Rectal smooth muscle tissue (tissue), 1 donor: ENCODE measurements around the gene MPIG6B.
A peak's percentile ranks its signal among the peaks of the same experiment; 100 is the strongest.

Experiments used
- H3K27ac ChIP-seq: one replicate; pipeline ENCODE4 v1.7.0; 2013; ENCODE audit warnings: low read depth, low read length, inconsistent platforms
- H3K27me3 ChIP-seq: one replicate; pipeline ENCODE4 v1.7.0; 2013; ENCODE audit warnings: low read length; ENCODE audit not compliant: control insufficient read depth, insufficient read depth
- H3K36me3 ChIP-seq: one replicate; pipeline ENCODE4 v1.7.0; 2013; ENCODE audit warnings: low read length; ENCODE audit not compliant: control insufficient read depth, insufficient read depth
- H3K4me1 ChIP-seq: one replicate; pipeline ENCODE4 v1.7.0; 2013; ENCODE audit warnings: low read length; ENCODE audit not compliant: control insufficient read depth, insufficient read depth
- H3K4me3 ChIP-seq: one replicate; pipeline ENCODE4 v1.7.0; 2013; ENCODE audit warnings: low read length
- H3K9ac ChIP-seq: one replicate; pipeline ENCODE4 v1.7.0; 2013; ENCODE audit warnings: low read length

Gene MPIG6B

DNA sequence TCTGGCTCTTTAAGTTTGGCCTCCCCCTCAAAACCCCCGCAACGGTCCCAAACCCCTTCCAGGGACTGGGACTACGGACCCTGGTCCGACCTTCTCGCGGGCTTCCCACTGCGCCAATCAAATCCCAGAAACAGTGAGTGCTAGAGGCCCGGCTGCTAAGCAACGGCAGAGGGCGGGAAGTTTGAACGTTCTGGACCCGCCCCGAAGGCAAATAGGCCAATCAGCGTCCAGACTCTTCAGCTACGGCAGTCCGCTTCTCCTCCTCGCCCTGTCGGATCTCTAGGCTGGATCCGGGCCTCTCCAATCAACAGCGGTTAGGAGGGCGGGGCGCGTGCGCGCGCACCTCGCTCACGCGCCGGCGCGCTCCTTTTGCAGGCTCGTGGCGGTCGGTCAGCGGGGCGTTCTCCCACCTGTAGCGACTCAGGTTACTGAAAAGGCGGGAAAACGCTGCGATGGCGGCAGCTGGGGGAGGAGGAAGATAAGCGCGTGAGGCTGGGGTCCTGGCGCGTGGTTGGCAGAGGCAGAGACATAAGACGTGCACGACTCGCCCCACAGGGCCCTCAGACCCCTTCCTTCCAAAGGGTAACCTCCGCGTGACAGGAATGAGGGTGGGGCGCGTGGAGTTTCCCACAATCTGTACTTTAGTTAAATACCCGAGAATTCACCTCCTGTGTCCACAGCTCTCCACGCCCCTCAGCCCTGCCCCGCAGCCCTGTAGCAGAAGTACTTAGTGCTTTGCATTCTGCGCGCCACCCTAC lies 16.6 kb downstream of the MPIG6B start, which contains the start of gene MSH5:
Gene MSH5, plus strand, starts transcription at position 367 of the 758 bp plus-strand sequence. CDS start 462 bp downstream, outside the sequence.
- H3K27ac ChIP-seq: peak within 1 kb of the TSS; percentile 30
- peaks cover 8% of the 10 kb centered on the region for H3K4me1 ChIP-seq
- peak within 1 kb of the TSS; percentile 82 for H3K9ac ChIP-seq
- peak within 1 kb of the TSS; percentile 90 for H3K4me3 ChIP-seq
- H3K27me3 ChIP-seq: no peaks in the 10 kb centered on the region
- H3K36me3 ChIP-seq: no peaks in the 10 kb centered on the region

DNA sequence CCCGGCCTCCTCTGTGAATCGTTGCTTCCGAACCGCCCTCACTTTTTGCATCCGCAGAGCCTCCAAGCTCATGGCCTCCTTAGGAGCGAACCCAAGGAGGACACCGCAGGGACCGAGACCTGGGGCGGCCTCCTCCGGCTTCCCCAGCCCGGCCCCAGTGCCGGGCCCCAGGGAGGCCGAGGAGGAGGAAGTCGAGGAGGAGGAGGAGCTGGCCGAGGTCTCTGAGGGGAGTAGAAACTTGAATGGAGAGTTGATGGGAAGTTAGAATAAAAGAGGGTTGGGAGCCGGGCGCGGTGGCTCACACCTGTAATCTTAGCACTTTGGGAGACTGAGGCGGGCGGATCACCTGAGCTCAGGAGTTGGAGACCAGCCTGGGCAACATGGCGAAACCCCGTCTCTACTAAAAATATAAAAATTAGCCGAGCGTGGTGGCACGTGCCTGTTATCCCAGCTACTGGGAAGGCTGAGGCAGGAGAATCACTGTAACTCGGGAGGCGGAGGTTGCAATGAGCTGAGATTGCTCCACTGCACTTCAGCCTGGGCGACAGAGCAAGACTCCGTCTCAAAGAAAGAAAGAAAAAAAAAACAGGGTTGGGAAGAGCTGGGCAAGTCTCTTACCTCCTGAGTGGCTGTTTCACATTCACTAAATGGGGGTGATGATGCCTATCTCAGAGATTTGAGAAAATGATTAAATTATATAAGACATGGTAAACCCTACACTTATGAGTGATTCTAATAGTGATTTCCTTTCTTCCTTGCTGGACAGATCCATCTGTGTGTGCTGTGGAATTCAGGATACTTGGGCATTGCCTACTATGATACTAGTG lies 17.4 kb downstream of the MPIG6B start:
- H3K4me3 ChIP-seq: peak overlapping the region; percentile 90
- peak overlapping the region; percentile 82 for H3K9ac ChIP-seq
- H3K27ac ChIP-seq: peak overlapping the region; percentile 30
- no peaks in the 10 kb centered on the region for H3K36me3 ChIP-seq
- H3K27me3 ChIP-seq: no peaks in the 10 kb centered on the region
- H3K4me1 ChIP-seq: peaks cover 8% of the 10 kb centered on the region

DNA sequence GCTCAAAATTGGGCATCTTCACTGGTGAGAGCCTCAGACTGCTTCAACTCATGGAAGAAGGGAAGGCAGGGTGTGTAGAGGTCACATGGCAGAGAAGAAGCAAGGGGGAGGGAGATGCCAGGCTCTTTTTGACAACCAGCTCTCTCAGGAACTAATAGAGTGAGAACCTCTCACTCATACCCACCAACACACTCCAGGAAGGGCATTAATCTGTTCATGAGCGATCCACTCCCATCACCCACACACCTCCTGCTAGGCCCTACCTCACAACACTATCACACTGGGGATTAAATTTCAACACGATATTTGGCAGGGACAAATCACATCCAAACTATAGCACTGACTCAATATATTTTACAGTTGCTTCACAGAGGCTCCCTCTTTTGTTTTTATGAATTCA lies 18.6 kb downstream of the MPIG6B start:
- peaks cover 4% of the 10 kb centered on the region for H3K4me1 ChIP-seq
- H3K27me3 ChIP-seq: no peaks in the 10 kb centered on the region
- no peaks in the 10 kb centered on the region for H3K36me3 ChIP-seq
- H3K4me3 ChIP-seq: no peak overlapping the region
- no peak overlapping the region for H3K9ac ChIP-seq
- H3K27ac ChIP-seq: no peak overlapping the region

DNA sequence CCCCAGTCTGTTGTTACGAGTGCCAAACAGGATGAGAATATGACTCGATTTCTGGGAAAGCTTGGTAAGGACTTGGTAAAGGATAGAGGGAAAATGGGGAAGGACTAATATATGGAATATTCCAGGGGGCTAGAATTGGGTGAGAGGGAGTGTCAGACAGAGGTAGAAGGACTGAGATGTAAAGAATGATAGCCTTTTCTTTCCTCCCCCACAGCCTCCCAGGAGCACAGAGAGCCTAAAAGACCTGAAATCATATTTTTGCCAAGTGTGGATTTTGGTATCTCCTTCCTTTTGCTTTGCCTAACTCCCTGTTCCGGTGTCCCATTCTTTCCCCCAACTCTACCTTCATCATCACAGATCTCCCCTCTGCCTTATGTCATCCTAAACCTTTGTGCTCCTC lies 19.7 kb downstream of the MPIG6B start:
- Histone ChIP-seq H3K27me3 (no peaks in the 10 kb centered on the region), H3K36me3 (no peaks in the 10 kb centered on the region), H3K4me3 (no peak overlapping the region), H3K4me1 (peaks cover 3% of the 10 kb centered on the region), H3K27ac (no peak overlapping the region), H3K9ac (no peak overlapping the region)

DNA sequence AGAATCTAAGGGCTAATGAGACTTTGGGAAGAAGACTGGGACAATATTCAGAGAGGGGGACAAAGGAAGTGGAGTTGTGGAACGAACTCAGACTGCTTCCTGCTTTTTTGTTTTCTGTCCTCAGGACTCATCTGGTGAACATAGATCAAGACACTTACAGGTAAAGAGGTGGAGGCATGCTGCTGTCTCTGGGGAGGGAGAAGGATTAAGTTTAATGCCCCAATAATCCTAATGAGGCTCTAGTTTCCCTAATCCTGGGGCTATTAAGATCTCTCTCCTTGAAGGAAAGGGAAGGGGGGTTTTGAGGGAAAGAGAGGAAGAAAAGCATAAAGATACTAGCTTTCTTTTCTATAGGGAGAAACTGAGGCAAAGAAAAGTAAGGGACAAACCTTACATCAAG lies 21.2 kb downstream of the MPIG6B start:
- H3K4me1 ChIP-seq: no peaks in the 10 kb centered on the region
- no peak overlapping the region for H3K9ac ChIP-seq
- H3K36me3 ChIP-seq: no peaks in the 10 kb centered on the region
- no peaks in the 10 kb centered on the region for H3K27me3 ChIP-seq
- no peak overlapping the region for H3K4me3 ChIP-seq
- no peak overlapping the region for H3K27ac ChIP-seq

DNA sequence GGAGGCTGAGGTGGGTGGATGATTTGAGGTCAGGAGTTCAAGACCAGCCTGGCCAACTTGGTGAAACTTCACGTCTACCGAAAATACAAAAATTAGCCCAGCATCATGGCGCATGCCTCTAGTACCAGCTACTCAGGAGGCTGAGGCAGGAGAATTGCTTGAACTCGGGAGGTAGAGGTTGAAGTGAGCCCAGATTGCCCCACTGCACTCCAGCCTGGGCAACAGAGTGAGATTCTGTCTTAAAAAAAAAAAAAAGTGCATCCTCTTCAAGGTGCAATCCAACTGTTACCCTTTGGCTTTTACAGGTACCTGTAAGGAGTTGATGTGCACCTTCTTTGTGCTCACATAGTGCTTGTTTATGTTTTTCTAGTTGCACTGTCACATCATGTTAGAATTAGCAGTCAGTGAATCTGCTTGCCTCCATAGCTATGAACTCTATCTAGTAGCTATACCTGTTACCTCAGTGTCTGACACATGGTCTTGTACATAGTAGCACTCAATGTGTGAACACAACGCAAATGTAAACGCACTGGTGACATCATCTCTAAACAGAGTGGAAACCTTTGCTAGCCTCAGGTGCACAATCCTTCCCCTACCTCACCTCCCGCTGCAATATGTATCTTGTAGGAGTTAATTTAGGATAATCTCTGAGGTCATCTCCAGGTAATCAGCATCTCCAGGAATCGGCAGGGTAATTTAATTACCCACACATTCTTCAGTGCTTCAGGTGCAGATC lies 26.3 kb downstream of the MPIG6B start:
- H3K27ac ChIP-seq: no peak overlapping the region
- no peaks in the 10 kb centered on the region for H3K36me3 ChIP-seq
- no peaks in the 10 kb centered on the region for H3K4me1 ChIP-seq

DNA sequence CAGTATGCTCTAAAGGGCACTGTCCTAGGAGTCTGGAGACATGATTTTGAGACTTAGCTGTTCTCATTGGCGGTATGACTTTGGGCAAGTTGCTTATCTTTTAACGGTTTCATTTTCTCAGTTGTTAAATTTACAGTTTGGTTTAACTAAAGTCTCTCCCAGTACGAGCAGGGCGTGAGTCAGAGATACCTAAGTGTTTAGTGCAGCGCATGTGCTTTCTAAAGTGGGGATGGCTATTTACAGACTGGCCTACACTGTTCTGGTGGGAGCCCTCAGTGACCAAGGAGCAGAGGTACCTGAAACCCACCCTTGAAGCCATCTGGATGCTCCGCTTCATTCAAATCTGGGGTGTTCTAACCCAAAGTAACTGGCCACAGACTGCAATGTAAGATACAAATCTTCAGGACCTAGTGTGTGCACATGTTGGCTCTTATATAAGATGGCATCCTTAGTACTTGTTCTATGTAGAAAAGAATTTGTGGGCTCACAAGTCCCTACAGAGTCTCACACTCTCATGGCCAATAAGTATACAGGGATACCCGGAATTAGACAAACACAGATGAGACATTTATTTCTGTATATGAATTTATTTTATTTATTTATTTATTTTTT lies 27.3 kb downstream of the MPIG6B start:
- Histone ChIP-seq H3K36me3 (no peaks in the 10 kb centered on the region), H3K27ac (no peak overlapping the region), H3K4me1 (no peaks in the 10 kb centered on the region), H3K4me3 (no peak overlapping the region), H3K9ac (no peak overlapping the region), H3K27me3 (no peaks in the 10 kb centered on the region)

More for the DNA sequence above, 26.3 kb downstream of the MPIG6B start:
- H3K9ac ChIP-seq: no peak overlapping the region
- H3K4me3 ChIP-seq: no peak overlapping the region
- no peaks in the 10 kb centered on the region for H3K27me3 ChIP-seq

DNA sequence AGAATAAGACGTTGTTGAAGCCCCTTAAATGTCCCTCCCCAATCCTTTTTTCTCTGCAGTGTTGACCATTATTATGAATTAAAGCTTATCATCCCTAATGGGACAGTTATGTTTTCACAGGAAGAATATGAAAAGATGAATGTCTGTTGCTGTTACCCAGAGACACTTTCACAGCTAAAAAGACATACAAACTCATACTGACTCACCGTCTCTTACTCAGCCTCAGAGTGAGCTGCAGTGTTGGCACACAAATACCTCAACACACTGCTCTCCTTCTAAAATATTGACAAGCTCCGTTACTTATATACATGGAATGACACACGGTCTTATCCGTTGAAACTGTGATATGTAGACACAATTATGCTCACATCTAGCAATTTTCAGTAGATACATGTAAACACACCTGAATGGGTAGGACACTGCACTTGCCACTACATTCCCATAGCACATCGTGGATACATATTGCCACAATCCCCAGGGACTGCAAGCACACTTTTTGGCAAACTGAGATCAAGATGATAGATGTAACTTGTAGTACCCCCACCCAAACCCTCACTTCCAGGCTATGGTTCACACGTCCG lies 29.7 kb downstream of the MPIG6B start:
- H3K4me3 ChIP-seq: no peak overlapping the region
- no peaks in the 10 kb centered on the region for H3K4me1 ChIP-seq
- no peaks in the 10 kb centered on the region for H3K27me3 ChIP-seq
- H3K27ac ChIP-seq: no peak overlapping the region
- H3K9ac ChIP-seq: no peak overlapping the region
- H3K36me3 ChIP-seq: no peaks in the 10 kb centered on the region

DNA sequence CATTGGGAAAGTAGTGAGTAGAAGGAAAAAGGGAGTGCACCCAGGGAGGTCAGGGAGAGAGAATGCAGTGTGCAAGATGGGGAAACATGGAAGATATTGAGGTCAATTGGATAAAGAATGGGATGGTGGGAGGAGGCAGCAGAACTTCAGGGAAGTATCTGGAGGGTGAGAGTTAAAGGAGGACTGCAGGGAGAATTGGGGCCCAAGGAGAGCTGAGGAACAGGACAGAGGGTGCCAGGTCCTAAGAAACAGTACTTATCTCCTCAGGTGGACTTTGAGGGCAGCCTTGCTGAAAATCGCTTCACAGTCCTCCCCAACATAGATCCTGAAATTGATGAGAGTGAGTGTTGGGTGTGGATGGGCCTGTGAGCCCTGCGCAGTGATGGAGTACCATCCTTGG lies 35.1 kb downstream of the MPIG6B start:
- no peaks in the 10 kb centered on the region for H3K36me3 ChIP-seq
- H3K4me3 ChIP-seq: no peak overlapping the region
- H3K9ac ChIP-seq: no peak overlapping the region
- H3K4me1 ChIP-seq: no peaks in the 10 kb centered on the region
- no peak overlapping the region for H3K27ac ChIP-seq
- H3K27me3 ChIP-seq: no peaks in the 10 kb centered on the region

DNA sequence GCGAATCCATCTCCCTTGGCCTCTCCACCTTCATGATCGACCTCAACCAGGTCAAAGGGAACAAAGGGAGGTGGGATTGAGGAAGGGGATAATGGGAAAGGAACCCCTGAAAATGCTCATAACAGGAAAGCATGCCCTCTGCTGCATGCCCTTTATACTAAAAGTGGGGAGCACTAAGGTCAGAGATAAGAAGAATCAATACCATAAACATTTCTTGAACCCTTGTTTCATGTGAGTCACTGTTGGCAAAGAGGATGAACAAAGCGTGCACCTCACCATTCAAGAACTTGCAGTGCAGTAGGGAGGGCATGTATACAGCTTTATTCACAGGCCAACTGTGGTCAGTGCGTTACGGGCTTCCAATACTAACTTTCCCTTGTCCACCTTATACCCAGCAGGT lies 37.6 kb downstream of the MPIG6B start:
- H3K4me3 ChIP-seq: no peak overlapping the region
- no peak overlapping the region for H3K9ac ChIP-seq
- no peaks in the 10 kb centered on the region for H3K36me3 ChIP-seq
- no peaks in the 10 kb centered on the region for H3K27me3 ChIP-seq
- no peaks in the 10 kb centered on the region for H3K4me1 ChIP-seq
- H3K27ac ChIP-seq: no peak overlapping the region

DNA sequence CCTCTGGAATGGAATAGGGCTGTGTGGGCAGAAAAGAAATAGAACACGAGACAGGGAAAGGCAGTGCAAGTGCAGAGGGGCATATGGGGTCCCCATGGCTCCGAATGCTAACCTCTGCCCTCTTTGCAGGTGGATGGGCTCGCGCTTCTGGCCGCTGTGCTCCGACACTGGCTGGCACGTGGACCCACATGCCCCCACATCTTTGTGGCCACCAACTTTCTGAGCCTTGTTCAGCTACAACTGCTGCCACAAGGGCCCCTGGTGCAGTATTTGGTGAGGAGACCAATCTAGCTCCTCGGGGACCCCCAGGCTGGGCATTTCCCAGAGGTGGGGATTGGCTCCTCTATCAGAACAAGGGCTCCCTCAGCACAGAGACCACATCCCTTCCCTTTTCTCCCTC lies 38.2 kb downstream of the MPIG6B start:
- no peak overlapping the region for H3K27ac ChIP-seq
- no peak overlapping the region for H3K9ac ChIP-seq
- H3K36me3 ChIP-seq: no peaks in the 10 kb centered on the region
- no peaks in the 10 kb centered on the region for H3K27me3 ChIP-seq
- H3K4me1 ChIP-seq: no peaks in the 10 kb centered on the region
- no peak overlapping the region for H3K4me3 ChIP-seq

DNA sequence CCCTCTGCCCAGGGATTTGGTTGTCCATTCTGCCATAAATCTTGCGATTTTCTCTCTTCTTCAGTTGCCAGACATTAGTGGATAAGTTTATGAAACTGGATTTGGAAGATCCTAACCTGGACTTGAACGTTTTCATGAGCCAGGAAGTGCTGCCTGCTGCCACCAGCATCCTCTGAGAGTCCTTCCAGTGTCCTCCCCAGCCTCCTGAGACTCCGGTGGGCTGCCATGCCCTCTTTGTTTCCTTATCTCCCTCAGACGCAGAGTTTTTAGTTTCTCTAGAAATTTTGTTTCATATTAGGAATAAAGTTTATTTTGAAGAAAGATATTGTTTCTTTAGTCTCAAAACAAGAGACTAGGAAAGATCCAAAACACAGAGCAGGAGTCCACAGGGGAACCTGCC lies 39.2 kb downstream of the MPIG6B start, which contains the start of gene SAPCD1:
Gene SAPCD1, plus strand, starts transcription at position 301 of the 400 bp plus-strand sequence. CDS start 399 bp downstream, outside the sequence.
- H3K27ac ChIP-seq: no peak within 1 kb of the TSS
- H3K4me3 ChIP-seq: no peak within 1 kb of the TSS
- H3K9ac ChIP-seq: no peak within 1 kb of the TSS
- H3K4me1 ChIP-seq: no peaks in the 10 kb centered on the region
- no peaks in the 10 kb centered on the region for H3K27me3 ChIP-seq
- H3K36me3 ChIP-seq: no peaks in the 10 kb centered on the region
